ENCODE data around the gene DAPK1.

- TF ChIP-seq, protein P1, sequence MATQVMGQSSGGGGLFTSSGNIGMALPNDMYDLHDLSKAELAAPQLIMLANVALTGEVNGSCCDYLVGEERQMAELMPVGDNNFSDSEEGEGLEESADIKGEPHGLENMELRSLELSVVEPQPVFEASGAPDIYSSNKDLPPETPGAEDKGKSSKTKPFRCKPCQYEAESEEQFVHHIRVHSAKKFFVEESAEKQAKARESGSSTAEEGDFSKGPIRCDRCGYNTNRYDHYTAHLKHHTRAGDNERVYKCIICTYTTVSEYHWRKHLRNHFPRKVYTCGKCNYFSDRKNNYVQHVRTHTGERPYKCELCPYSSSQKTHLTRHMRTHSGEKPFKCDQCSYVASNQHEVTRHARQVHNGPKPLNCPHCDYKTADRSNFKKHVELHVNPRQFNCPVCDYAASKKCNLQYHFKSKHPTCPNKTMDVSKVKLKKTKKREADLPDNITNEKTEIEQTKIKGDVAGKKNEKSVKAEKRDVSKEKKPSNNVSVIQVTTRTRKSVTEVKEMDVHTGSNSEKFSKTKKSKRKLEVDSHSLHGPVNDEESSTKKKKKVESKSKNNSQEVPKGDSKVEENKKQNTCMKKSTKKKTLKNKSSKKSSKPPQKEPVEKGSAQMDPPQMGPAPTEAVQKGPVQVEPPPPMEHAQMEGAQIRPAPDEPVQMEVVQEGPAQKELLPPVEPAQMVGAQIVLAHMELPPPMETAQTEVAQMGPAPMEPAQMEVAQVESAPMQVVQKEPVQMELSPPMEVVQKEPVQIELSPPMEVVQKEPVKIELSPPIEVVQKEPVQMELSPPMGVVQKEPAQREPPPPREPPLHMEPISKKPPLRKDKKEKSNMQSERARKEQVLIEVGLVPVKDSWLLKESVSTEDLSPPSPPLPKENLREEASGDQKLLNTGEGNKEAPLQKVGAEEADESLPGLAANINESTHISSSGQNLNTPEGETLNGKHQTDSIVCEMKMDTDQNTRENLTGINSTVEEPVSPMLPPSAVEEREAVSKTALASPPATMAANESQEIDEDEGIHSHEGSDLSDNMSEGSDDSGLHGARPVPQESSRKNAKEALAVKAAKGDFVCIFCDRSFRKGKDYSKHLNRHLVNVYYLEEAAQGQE (IDR thresholded peaks at IDR 0.05), result no peak
- TF ChIP-seq CTCF (IDR thresholded peaks at IDR 0.05) (no peak), HOXA7 (CRISPR knock-in tag; IDR thresholded peaks at IDR 0.05) (no peak)
Measured at GRCh38 chr9:87520172-87520683, 22.6 kb downstream of the DAPK1 start.

Data from A549 (cell line).